MG63 (cell line): Measurements from ENCODE around the gene KRR1. TPM values are rescaled to one million over a fixed set of nuclear protein-coding genes. Genes with fewer than 3 reads are reported as not detected.
"Not testable (repeated sequence)": the region's sequence is repeated elsewhere in the genome, so short reads cannot be mapped to it uniquely, and the experiment has no call there.

ENCODE experiments used
- DNase-seq: peaks from one replicate; pipeline ENCODE4 v3.0.0-alpha.2; 2020
- H3K27me3 ChIP-seq: fragments of 250-450 bp; sonication (Bioruptor Pico); 2 replicates; pipeline ENCODE4 v1.5.1; 2020; ENCODE audit warnings: mild to moderate bottlenecking, moderate library complexity
- H3K36me3 ChIP-seq: fragments of 250-450 bp; sonication (Bioruptor Pico); 2 replicates; pipeline ENCODE4 v1.5.1; 2020; ENCODE audit warnings: mild to moderate bottlenecking, moderate library complexity
- H3K4me3 ChIP-seq: fragments of 250-450 bp; sonication (Bioruptor Pico); 2 replicates; pipeline ENCODE4 v1.5.1; 2020; ENCODE audit warnings: mild to moderate bottlenecking, moderate library complexity
- H3K9me3 ChIP-seq: fragments of 250-450 bp; sonication (Bioruptor Pico); 2 replicates; pipeline ENCODE4 v1.5.1; 2020; ENCODE audit warnings: mild to moderate bottlenecking, moderate library complexity
- total RNA-seq: library from RNA; depleted of rRNA; stranded (reverse); fragments of >200 nt; shearing (Covaris generic); gene quantifications from 2 replicates; pipeline ENCODE4 v1.2.3, GENCODE V29; 2014; ENCODE audit warnings: low replicate concordance

KRR1 gene
- total RNA-seq, 1 experiment from 2014 or later, result 40.2 TPM

- Histone ChIP-seq H3K36me3 (no peaks in the 10 kb centered on the region), H3K27me3 (no peaks in the 10 kb centered on the region), H3K9me3 (no peaks in the 10 kb centered on the region), H3K4me3 (no peak overlapping the region)
- no peak for DNase-seq
Observed at GRCh38 chr12:75529826-75530225, 18.4 kb upstream of the KRR1 start.

DNA sequence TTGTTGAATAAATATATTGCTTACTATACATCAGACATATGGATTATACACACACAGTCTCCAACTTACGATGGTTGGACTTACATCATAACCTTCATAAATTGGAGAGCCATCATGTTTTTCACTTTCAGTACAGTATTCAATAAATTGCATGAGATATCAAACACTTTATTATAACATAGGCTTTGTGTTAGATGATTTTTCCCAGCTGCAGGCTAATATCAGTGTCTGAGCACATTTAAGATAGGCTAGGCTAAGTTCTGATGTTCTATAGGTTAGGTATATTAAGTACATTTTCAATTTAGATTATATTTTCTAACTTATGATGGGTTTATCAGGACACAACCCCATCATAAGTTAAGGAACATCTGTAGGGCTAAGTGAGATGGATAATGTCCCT is 17.9 kb upstream of the KRR1 start:
- H3K4me3 ChIP-seq, result no peak overlapping the region
- DNase-seq, result no peak
- H3K9me3 ChIP-seq, result no peaks in the 10 kb centered on the region
- no peaks in the 10 kb centered on the region for H3K36me3 ChIP-seq
- no peaks in the 10 kb centered on the region for H3K27me3 ChIP-seq

GRCh38 chr12:75528692-75529091 is 17.3 kb upstream of the KRR1 start:
- H3K4me3 ChIP-seq, result no peak overlapping the region
- H3K36me3 ChIP-seq, result no peaks in the 10 kb centered on the region
- no peaks in the 10 kb centered on the region for H3K27me3 ChIP-seq
- no peaks in the 10 kb centered on the region for H3K9me3 ChIP-seq
- no peak for DNase-seq

- Histone ChIP-seq H3K36me3 (no peaks in the 10 kb centered on the region), H3K27me3 (no peaks in the 10 kb centered on the region), H3K4me3 (no peak overlapping the region), H3K9me3 (no peaks in the 10 kb centered on the region)
- DNase-seq, result no peak
Observed at GRCh38 chr12:75528272-75528671, 16.9 kb upstream of the KRR1 start.

GRCh38 chr12:75526655-75527511 is 15.5 kb upstream of the KRR1 start:
- Histone ChIP-seq H3K27me3 (no peaks in the 10 kb centered on the region), H3K9me3 (no peaks in the 10 kb centered on the region; the same call in 1 of the 2 replicates), H3K36me3 (no peaks in the 10 kb centered on the region), H3K4me3 (no peak overlapping the region)
- DNase-seq, result no peak

DNA sequence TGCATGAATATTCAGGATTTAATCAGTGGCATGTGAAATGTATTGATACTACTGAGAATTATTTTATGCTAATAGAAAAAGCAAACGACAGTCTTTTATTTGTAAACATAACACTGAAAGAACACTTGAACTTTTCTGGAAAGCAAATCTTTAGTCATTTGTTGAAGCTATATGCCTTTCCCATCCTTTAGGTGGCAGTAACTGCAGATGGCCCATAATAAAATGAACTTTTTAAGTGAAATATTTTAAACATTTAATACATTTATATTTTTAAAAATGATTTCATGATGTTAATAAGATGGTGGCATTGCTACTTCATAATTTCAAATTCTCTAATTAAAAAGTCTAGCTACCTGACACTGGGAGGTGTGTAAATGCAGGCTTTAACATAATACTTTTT is 13.9 kb upstream of the KRR1 start:
- Histone ChIP-seq H3K27me3 (no peaks in the 10 kb centered on the region), H3K4me3 (no peak overlapping the region), H3K9me3 (peaks cover 10% of the 10 kb centered on the region), H3K36me3 (no peaks in the 10 kb centered on the region)
- no peak for DNase-seq

GRCh38 chr12:75522124-75522523 is 10.7 kb upstream of the KRR1 start:
- DNase-seq, H3K4me3 ChIP-seq, H3K36me3 ChIP-seq, H3K27me3 ChIP-seq, H3K9me3 ChIP-seq: not testable (repeated sequence)

DNA sequence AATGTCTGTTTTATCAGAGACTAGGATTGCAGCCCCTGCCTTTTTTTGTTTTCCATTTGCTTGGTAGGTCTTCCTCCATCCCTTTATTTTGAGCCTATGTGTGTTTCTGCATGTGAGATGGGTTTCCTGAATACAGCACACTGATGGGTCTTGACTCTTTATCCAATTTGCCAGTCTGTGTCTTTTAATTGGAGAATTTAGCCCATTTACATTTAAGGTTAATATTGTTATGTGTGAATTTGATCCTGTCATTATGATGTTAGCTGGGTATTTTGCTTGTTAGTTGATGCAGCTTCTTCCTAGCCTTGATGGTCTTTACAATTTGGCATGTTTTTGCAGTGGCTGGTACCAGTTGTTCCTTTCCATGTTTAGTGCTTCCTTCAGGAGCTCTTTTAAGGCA is 9.8 kb upstream of the KRR1 start:
- DNase-seq, H3K36me3 ChIP-seq, H3K9me3 ChIP-seq, H3K4me3 ChIP-seq, H3K27me3 ChIP-seq: not testable (repeated sequence)

DNA sequence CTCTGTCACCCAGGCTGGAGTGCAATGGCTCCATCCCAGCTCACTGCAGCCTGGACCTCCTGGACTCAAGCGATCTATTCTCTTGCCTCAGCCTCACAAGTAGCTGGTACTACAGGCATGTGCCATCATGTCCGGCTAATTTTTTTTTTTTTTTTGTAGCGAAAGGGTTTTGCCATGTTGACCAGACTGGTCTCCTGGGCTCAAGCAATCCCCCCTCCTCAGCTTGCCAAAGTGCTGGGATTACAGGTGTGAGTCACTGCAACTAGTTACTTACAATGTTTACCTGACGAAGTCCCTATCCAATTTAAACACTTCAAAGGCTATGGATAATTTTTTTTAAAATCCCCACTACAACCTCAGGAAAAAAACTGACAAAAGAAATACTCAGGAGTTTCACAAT is 1.8 kb downstream of the KRR1 start:
- no peaks in the 10 kb centered on the region for H3K27me3 ChIP-seq
- no peak for DNase-seq
- peaks cover 2% of the 10 kb centered on the region; the same call in 1 of the 2 replicates for H3K9me3 ChIP-seq
- peaks cover 33% of the 10 kb centered on the region for H3K36me3 ChIP-seq
- H3K4me3 ChIP-seq, result no peak overlapping the region

- no peak for DNase-seq
Observed at GRCh38 chr12:75508159-75508558, 3.2 kb downstream of the KRR1 start.

DNA sequence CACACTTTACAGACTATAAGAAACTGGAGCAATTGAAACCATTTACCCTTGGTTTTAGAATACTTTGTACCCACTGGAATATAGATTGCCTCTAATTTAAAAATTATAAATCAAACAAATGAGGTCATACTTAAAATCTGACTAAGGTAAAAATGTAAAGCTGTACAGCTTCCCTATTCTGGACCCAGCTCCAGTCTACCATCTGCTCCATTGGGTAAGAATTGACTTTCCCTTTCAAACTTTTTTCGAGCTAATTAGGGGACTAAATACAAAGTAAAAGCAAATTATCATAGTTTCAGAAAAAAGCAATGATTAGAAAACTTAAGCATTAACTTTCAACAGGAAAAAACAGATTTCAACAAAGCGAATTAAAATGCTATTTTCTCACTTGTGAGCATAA is 4.3 kb downstream of the KRR1 start:
- Histone ChIP-seq H3K9me3 (peaks cover under 1% of the 10 kb centered on the region; the same call in 1 of the 2 replicates), H3K27me3 (no peaks in the 10 kb centered on the region), H3K4me3 (no peak overlapping the region), H3K36me3 (peaks cover 57% of the 10 kb centered on the region)
- DNase-seq, result no peak

More at GRCh38 chr12:75508159-75508558, 3.2 kb downstream of the KRR1 start:
- Histone ChIP-seq H3K27me3 (no peaks in the 10 kb centered on the region), H3K4me3 (no peak overlapping the region), H3K9me3 (peaks cover 2% of the 10 kb centered on the region; the same call in 1 of the 2 replicates), H3K36me3 (peaks cover 47% of the 10 kb centered on the region)

GRCh38 chr12:75505706-75506312 is 5.6 kb downstream of the KRR1 start:
- Histone ChIP-seq H3K36me3 (peaks cover 70% of the 10 kb centered on the region), H3K9me3 (no peaks in the 10 kb centered on the region), H3K27me3 (no peaks in the 10 kb centered on the region), H3K4me3 (no peak overlapping the region)
- no peak for DNase-seq

- Histone ChIP-seq H3K9me3 (no peaks in the 10 kb centered on the region), H3K36me3 (peaks cover 87% of the 10 kb centered on the region), H3K4me3 (no peak overlapping the region), H3K27me3 (no peaks in the 10 kb centered on the region)
- no peak for DNase-seq
Observed at GRCh38 chr12:75503866-75504265, 7.5 kb downstream of the KRR1 start.

GRCh38 chr12:75503459-75503858 is 8.0 kb downstream of the KRR1 start:
- Histone ChIP-seq H3K36me3 (peaks cover 89% of the 10 kb centered on the region), H3K27me3 (no peaks in the 10 kb centered on the region), H3K9me3 (no peaks in the 10 kb centered on the region), H3K4me3 (no peak overlapping the region)
- DNase-seq, result no peak

DNA sequence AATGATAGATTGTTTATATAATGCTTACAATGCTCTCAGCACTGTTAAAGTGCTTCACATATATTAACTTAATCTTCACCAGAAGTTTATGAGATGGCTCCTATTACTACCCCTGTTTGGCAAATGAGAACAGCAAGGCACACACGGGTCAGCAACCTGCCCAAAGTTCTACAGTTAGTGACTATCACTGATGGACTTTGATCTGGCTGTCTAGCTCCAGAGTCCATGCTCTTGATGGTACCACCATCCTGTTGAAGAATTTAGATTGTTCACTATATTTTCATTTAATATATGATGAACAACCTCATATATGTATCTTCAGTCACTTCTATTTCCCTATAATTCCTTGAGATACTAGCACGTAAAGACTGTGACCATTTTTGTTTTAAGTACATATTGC is 20.2 kb downstream of the KRR1 start:
- Histone ChIP-seq H3K9me3 (no peaks in the 10 kb centered on the region), H3K27me3 (no peaks in the 10 kb centered on the region), H3K4me3 (no peak overlapping the region), H3K36me3 (peaks cover 81% of the 10 kb centered on the region)
- DNase-seq, result no peak

DNA sequence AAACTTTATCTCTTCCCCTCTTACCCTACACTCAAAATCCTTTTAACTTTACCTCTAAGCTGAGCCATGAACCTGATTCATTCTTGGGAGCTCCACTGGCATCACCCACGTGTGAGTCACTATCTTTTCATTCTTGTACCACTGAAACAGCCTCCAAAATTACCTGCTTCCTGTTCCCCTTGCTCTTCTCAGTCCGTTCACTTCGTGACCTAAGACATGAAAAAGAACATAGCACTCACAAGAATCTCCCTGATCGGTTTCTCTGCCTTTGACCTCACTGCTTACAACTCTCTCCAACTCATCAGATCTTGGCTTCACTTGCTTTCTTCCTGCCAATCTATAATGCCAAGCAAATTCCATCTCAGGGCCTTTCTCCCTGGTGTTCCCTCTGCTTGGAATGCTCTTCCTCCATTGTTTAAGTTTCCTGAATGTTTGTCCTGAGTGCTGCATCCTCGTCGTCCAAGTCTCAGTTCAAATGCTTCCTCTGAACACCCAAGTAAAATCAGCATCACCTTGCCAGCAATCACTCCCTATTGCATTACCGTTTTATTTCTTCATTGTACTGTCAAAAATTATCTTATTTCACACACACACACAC is 21.7 kb downstream of the KRR1 start:
- Histone ChIP-seq H3K36me3 (peaks cover 82% of the 10 kb centered on the region), H3K27me3 (no peaks in the 10 kb centered on the region), H3K4me3 (no peak overlapping the region), H3K9me3 (no peaks in the 10 kb centered on the region)
- peak; percentile 80 for DNase-seq

DNA sequence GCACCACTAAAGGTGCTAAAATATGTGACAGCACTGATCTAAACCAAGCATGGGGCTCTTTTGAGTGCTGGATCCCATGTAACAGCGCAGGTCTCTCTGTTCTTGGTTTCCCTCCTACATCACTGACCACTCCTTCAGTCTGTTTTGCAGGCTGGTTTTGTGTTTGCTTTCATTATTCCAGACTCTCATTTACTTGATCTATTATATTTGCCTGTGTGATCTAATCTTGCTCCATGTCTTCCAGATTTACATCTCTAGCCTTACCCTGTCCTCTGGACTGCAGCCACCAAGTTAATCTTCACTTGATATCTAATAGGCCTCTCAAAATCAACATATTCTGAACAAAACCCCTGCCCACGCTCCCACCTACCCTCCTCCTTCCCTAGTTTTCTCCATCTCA is 22.2 kb downstream of the KRR1 start:
- no peaks in the 10 kb centered on the region for H3K9me3 ChIP-seq
- no peak for DNase-seq
- H3K4me3 ChIP-seq, result no peak overlapping the region
- H3K27me3 ChIP-seq, result no peaks in the 10 kb centered on the region
- H3K36me3 ChIP-seq, result peaks cover 80% of the 10 kb centered on the region
